ENCODE results near the gene DTX1. TPM values are rescaled to one million over a fixed set of nuclear protein-coding genes. Genes with fewer than 3 reads are reported as not detected.

The DTX1 gene
- total RNA-seq, 1 experiment from 2014 or later, result 0.44 TPM

- intact Hi-C loops (cut with micrococcal nuclease; ENCODE audit: unreplicated experiment), result no loop called here
- no peaks in the 10 kb centered on the region for H3K9me3 ChIP-seq (ENCODE audit: control insufficient read depth, insufficient read depth, low read depth, low read length)
- no peaks in the 10 kb centered on the region for H3K36me3 ChIP-seq (ENCODE audit: control insufficient read depth, insufficient read depth, low read length)
- BruUV-seq (replicated peaks), result no TSS peak
- TF ChIP-seq POLR2AphosphoS5 (IDR thresholded peaks at IDR 0.05; ENCODE audit: low read depth, low read length) (no peak), CTCF (IDR thresholded peaks at IDR 0.05) (no peak), TCF7L2 (IDR thresholded peaks at IDR 0.05; ENCODE audit: low read depth, low read length) (no peak), SIN3A (IDR thresholded peaks at IDR 0.05; ENCODE audit: borderline replicate concordance, insufficient read depth, low read depth, low read length) (no peak), REST (IDR thresholded peaks at IDR 0.05; ENCODE audit: insufficient read depth in 1 of 2, low read depth in 2 of 2, low read length in 1 of 2) (no peak)
- peaks cover 8% of the 10 kb centered on the region; the same call in 1 of the 2 replicates for H3K27me3 ChIP-seq (ENCODE audit: control insufficient read depth, insufficient read depth, low read length)
- peaks cover 1% of the 10 kb centered on the region; the same call in 1 of the 2 replicates for H3K4me1 ChIP-seq (ENCODE audit: control insufficient read depth, insufficient read depth, low read length)
- in situ Hi-C loops (cut with HindIII; ENCODE audit: low pct_unique_long_range_greater_than_20kb, low sequenced_read_pairs), result no loop called here
- DNase-seq (ENCODE audit: low read depth, low spot score) (no peak), ATAC-seq (peak; percentile 4; the same call in 1 of the 2 replicates)
- ChIA-PET CTCF (no interaction called here), POLR2A (no interaction called here)
- H3K4me3 ChIP-seq (ENCODE audit: low read depth in 2 of 2, low read length in 2 of 2), result no peak overlapping the region
- H3K27ac ChIP-seq (ENCODE audit: low read length), result no peak overlapping the region
Observed at GRCh38 chr12:113093409-113094101, 37.0 kb downstream of the DTX1 start.

GRCh38 chr12:113094738-113095137 lies 38.2 kb downstream of the DTX1 start:
- H3K9me3 ChIP-seq (ENCODE audit: control insufficient read depth, insufficient read depth, low read depth, low read length), result no peaks in the 10 kb centered on the region
- ChIA-PET CTCF (no interaction called here), POLR2A (no interaction called here)
- ATAC-seq (no peak), DNase-seq (ENCODE audit: low read depth, low spot score) (no peak)
- no TSS peak for BruUV-seq (replicated peaks)
- no peak for TF ChIP-seq REST (IDR thresholded peaks at IDR 0.05; ENCODE audit: insufficient read depth in 1 of 2, low read depth in 2 of 2, low read length in 1 of 2)
- in situ Hi-C loops (cut with HindIII; ENCODE audit: low pct_unique_long_range_greater_than_20kb, low sequenced_read_pairs), result no loop called here
- intact Hi-C loops (cut with micrococcal nuclease; ENCODE audit: unreplicated experiment), result no loop called here
- H3K27ac ChIP-seq (ENCODE audit: low read length), result no peak overlapping the region
- no peak overlapping the region for H3K4me3 ChIP-seq (ENCODE audit: low read depth in 2 of 2, low read length in 2 of 2)
- H3K36me3 ChIP-seq (ENCODE audit: control insufficient read depth, insufficient read depth, low read length), result no peaks in the 10 kb centered on the region
- peaks cover 8% of the 10 kb centered on the region; the same call in 1 of the 2 replicates for H3K27me3 ChIP-seq (ENCODE audit: control insufficient read depth, insufficient read depth, low read length)
- H3K4me1 ChIP-seq (ENCODE audit: control insufficient read depth, insufficient read depth, low read length), result peaks cover 3% of the 10 kb centered on the region; the same call in 1 of the 2 replicates
